Neuronal stem cell (in vitro differentiated cells): Measurements from ENCODE around the gene CLSTN3.

Source experiments
- DNase-seq: peaks from one replicate; pipeline ENCODE4 v3.0.0-alpha.2; 2013; ENCODE audit warnings: low spot score
- H2AFZ ChIP-seq: one replicate; pipeline ENCODE4 v1.6.1; 2013; ENCODE audit warnings: mild to moderate bottlenecking, low read length, inconsistent platforms
- H2AK5ac ChIP-seq: 2 replicates; pipeline ENCODE4 v1.6.1; 2013; ENCODE audit warnings: low read depth, mild to moderate bottlenecking, inconsistent platforms, low read length, moderate library complexity, mixed read lengths
- H2BK120ac ChIP-seq: 2 replicates; pipeline ENCODE4 v1.6.1; 2013; ENCODE audit warnings: low read depth, mild to moderate bottlenecking, inconsistent platforms, low read length, moderate library complexity, mixed read lengths
- H2BK12ac ChIP-seq: one replicate; pipeline ENCODE4 v1.6.1; 2013; ENCODE audit warnings: low read length, inconsistent platforms
- H2BK15ac ChIP-seq: 2 replicates; pipeline ENCODE4 v1.6.1; 2013; ENCODE audit warnings: mild to moderate bottlenecking, low read length, inconsistent platforms, mixed read lengths
- H2BK5ac ChIP-seq: one replicate; pipeline ENCODE4 v1.6.1; 2013; ENCODE audit warnings: inconsistent platforms, mild to moderate bottlenecking, low read length, moderate library complexity
- H3K14ac ChIP-seq: one replicate; pipeline ENCODE4 v1.6.1; 2013; ENCODE audit warnings: low read length, inconsistent platforms
- H3K18ac ChIP-seq: 2 replicates; pipeline ENCODE4 v1.6.1; 2013; ENCODE audit warnings: low read length, inconsistent platforms
- H3K23ac ChIP-seq: 2 replicates; pipeline ENCODE4 v1.6.1; 2013; ENCODE audit warnings: low read depth, mild to moderate bottlenecking, mixed read lengths, low read length, inconsistent platforms; ENCODE audit not compliant: poor library complexity
- H3K27ac ChIP-seq: replicated peaks from 3 replicates; pipeline ENCODE4 v1.5.1; 2013; ENCODE audit warnings: low read length, inconsistent platforms
- H3K27me3 ChIP-seq, 3 experiments: 2 replicates each; pipeline ENCODE4 v1.6.1; 2013; ENCODE audit warnings: low read length in 3 of 3, mild to moderate bottlenecking in 2 of 3, inconsistent platforms in 1 of 3, low read depth in 1 of 3, mixed read lengths in 1 of 3, moderate library complexity in 1 of 3; ENCODE audit not compliant: control insufficient read depth in 3 of 3, insufficient read depth in 3 of 3
- H3K36me3 ChIP-seq, 2 donors: replicated peaks in 1 of 2; 2 replicates each; pipeline ENCODE4 v1.6.1; 2013; ENCODE audit warnings: low read length in 2 of 2; ENCODE audit not compliant: control insufficient read depth in 2 of 2, insufficient read depth in 2 of 2
- H3K4ac ChIP-seq: 2 replicates; pipeline ENCODE4 v1.6.1; 2013; ENCODE audit warnings: inconsistent platforms, mild to moderate bottlenecking, low read length, moderate library complexity
- H3K4me1 ChIP-seq, 2 donors: 1 replicate in 1 of 2; 2 replicates in 1 of 2; pipeline ENCODE4 v1.6.1; 2013; ENCODE audit warnings: low read length in 2 of 2, low read depth in 1 of 2; ENCODE audit not compliant: control insufficient read depth in 2 of 2, insufficient read depth in 1 of 2
- H3K4me2 ChIP-seq: one replicate; pipeline ENCODE4 v1.6.1; 2013; ENCODE audit warnings: mild to moderate bottlenecking, low read length, inconsistent platforms; ENCODE audit not compliant: insufficient read depth, poor library complexity, severe bottlenecking
- H3K4me3 ChIP-seq, 2 donors: 2 replicates each; pipeline ENCODE4 v1.5.1; 2013; ENCODE audit warnings: low read length in 2 of 2, mild to moderate bottlenecking in 2 of 2, inconsistent platforms in 1 of 2, moderate library complexity in 1 of 2
- H3K79me1 ChIP-seq: one replicate; pipeline ENCODE4 v1.6.1; 2013; ENCODE audit warnings: low read depth, mild to moderate bottlenecking, inconsistent platforms, low read length, moderate library complexity
- H3K9ac ChIP-seq: one replicate; pipeline ENCODE4 v1.6.1; 2013; ENCODE audit warnings: mild to moderate bottlenecking, low read depth, low read length, inconsistent platforms; ENCODE audit not compliant: poor library complexity
- H3K9me3 ChIP-seq, 2 donors: replicated peaks in 1 of 2; 2 replicates each; pipeline versions ENCODE3 to v1.6.1; 2013; ENCODE audit warnings: low read length in 2 of 2, mild to moderate bottlenecking in 2 of 2, inconsistent platforms in 1 of 2, low read depth in 1 of 2, mixed read lengths in 1 of 2, moderate library complexity in 1 of 2; ENCODE audit not compliant: control insufficient read depth in 2 of 2, insufficient read depth in 1 of 2
- H4K8ac ChIP-seq: one replicate; pipeline ENCODE4 v1.6.1; 2013; ENCODE audit warnings: low read depth, mild to moderate bottlenecking, inconsistent platforms, low read length, moderate library complexity
- H4K91ac ChIP-seq: one replicate; pipeline ENCODE4 v1.6.1; 2013; ENCODE audit warnings: low read length, low read depth, mild to moderate bottlenecking, inconsistent platforms; ENCODE audit not compliant: poor library complexity
- WGBS, 2 donors: extraction: QIAGEN DNeasy Blood & Tissue Kit; methylation state at CpG; one replicate each; pipeline ENCODE4 v1.1.7; 2013; ENCODE audit warnings: missing lambda C conversion rate in 2 of 2, mixed read lengths in 1 of 2; ENCODE audit not compliant: insufficient read length in 2 of 2, insufficient replicate concordance in 1 of 2; ENCODE audit errors: extremely low coverage in 2 of 2; 5-methylcytosine and 5-hydroxymethylcytosine counted together

Gene CLSTN3

DNA sequence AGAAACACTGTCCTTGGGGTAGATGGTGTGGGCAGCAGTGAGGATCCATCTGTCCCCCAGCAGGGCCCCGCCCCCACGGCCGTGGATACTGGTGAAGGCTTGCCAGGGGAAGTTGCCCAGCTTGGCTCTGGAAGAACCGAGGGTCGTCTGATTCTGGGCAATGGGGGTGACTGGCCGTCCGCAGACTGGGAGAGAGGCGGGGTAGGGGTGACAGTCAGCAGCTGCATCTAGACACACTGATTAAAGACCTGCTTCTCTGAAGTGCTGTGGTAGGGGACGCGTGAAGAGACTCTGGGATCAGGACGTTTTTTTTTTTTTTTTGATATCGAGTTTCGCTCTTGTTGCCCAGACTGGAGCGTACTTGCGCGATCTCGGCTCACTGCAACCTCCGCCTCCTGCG, 33.2 kb upstream of the CLSTN3 start:
- Histone ChIP-seq H2BK15ac (no peak overlapping the region), H4K8ac (no peak overlapping the region), H3K14ac (no peak overlapping the region), H2BK5ac (no peak overlapping the region), H2BK120ac (no peak overlapping the region), H3K18ac (no peak overlapping the region), H3K27me3 (no peaks in the 10 kb centered on the region), H2AK5ac (no peak overlapping the region), H3K4ac (no peak overlapping the region), H3K23ac (no peak overlapping the region), H4K91ac (no peak overlapping the region), H3K9me3 (no peaks in the 10 kb centered on the region), H3K79me1 (peaks cover 1% of the 10 kb centered on the region), H2AFZ (no peak overlapping the region), H3K27ac (no peak overlapping the region), H3K4me1 (peaks cover 0 to 4% of the 10 kb centered on the region in 2 donors), H3K4me2 (no peak overlapping the region), H3K36me3 (peaks cover 4 to 23% of the 10 kb centered on the region in 2 donors), H3K4me3 (no peak overlapping the region), H2BK12ac (no peak overlapping the region), H3K9ac (no peak overlapping the region)
- DNase-seq, result no peak
- no CpG with 5 or more reads among the region's 19 CpGs for WGBS, 2 donors

DNA sequence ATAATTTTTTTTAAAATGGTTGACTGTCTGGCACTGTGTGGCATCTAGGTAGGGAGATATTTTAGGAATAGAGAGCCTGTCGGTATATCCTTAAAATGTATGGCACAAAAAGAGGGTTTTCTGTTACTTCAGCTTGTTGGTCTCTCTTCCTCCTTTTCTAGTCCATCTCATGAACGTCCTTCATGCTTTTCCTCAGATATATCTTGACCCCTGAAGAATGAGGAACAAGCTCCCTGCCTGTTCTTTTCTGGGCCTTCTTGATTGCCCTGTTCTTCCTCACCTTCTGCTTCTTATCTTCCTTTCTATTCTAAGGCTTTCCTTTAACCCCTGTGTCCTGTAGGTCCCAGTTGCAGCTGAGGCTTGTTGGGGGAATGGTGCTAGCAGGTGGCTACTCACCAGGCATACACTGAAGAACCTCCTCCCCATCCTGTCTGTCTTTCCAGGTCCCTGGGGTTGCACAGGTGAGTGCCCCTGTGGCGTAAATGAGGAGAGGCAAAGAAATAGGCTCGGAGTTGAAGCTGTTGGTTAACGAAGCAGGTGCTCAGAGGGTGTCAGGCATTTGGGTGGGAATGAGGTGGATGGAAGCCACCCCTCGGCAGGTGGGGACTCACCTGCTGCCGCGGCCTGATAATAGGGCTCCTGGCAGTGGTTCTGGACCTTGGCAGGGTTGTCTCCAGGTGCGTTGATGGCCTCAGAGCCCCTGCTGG, 30.7 kb upstream of the CLSTN3 start:
- Histone ChIP-seq H2BK12ac (no peak overlapping the region), H2AK5ac (no peak overlapping the region), H3K4ac (no peak overlapping the region), H3K27me3 (no peaks in the 10 kb centered on the region), H2BK5ac (no peak overlapping the region), H3K18ac (no peak overlapping the region), H2BK15ac (no peak overlapping the region), H4K91ac (no peak overlapping the region), H2BK120ac (no peak overlapping the region), H4K8ac (no peak overlapping the region), H3K27ac (no peak overlapping the region), H3K4me2 (no peak overlapping the region), H3K14ac (no peak overlapping the region), H3K36me3 (peaks cover 7 to 45% of the 10 kb centered on the region in 2 donors), H3K9ac (no peak overlapping the region), H2AFZ (no peak overlapping the region), H3K79me1 (peaks cover 1% of the 10 kb centered on the region), H3K4me1 (no peaks in the 10 kb centered on the region), H3K23ac (no peak overlapping the region), H3K9me3 (no peaks in the 10 kb centered on the region), H3K4me3 (no peak overlapping the region)
- no peak for DNase-seq
- no CpG with 5 or more reads among the region's 9 CpGs for WGBS, 2 donors

DNA sequence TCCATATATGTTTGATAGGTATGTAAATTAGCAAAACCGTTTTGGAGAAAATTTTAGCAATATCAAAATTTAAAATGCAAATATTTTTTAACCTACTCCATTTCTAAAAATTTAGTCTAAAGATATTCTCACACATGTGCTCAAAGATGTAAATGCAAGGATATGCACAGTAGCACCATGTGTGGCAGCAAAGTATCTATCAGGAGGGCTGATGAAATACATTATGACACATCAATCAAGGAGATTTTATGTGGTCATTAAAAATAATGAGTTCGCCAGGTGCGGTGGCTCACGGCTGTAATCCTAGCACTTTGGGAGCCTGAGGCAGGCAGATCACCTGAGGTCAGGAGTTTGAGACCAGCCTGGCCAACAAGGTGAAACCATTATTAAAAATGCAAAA, 29.9 kb upstream of the CLSTN3 start:
- peaks cover 1% of the 10 kb centered on the region for H3K79me1 ChIP-seq
- H2BK15ac ChIP-seq, result no peak overlapping the region
- H2AK5ac ChIP-seq, result no peak overlapping the region
- no peaks in the 10 kb centered on the region for H3K27me3 ChIP-seq
- H3K23ac ChIP-seq, result no peak overlapping the region
- H3K9ac ChIP-seq, result no peak overlapping the region
- no CpG with 5 or more reads among the region's 4 CpGs for WGBS, 2 donors
- no peak overlapping the region for H4K91ac ChIP-seq
- H3K4me2 ChIP-seq, result no peak overlapping the region
- no peak overlapping the region for H3K18ac ChIP-seq
- no peaks in the 10 kb centered on the region for H3K4me1 ChIP-seq
- H3K14ac ChIP-seq, result no peak overlapping the region
- H2BK5ac ChIP-seq, result no peak overlapping the region
- no peak for DNase-seq
- H2AFZ ChIP-seq, result no peak overlapping the region
- no peak overlapping the region for H3K27ac ChIP-seq
- H3K36me3 ChIP-seq, result peaks cover 7 to 49% of the 10 kb centered on the region in 2 donors
- H3K4me3 ChIP-seq, result no peak overlapping the region
- H4K8ac ChIP-seq, result no peak overlapping the region
- H3K4ac ChIP-seq, result no peak overlapping the region
- no peaks in the 10 kb centered on the region for H3K9me3 ChIP-seq
- H2BK120ac ChIP-seq, result no peak overlapping the region
- no peak overlapping the region for H2BK12ac ChIP-seq

DNA sequence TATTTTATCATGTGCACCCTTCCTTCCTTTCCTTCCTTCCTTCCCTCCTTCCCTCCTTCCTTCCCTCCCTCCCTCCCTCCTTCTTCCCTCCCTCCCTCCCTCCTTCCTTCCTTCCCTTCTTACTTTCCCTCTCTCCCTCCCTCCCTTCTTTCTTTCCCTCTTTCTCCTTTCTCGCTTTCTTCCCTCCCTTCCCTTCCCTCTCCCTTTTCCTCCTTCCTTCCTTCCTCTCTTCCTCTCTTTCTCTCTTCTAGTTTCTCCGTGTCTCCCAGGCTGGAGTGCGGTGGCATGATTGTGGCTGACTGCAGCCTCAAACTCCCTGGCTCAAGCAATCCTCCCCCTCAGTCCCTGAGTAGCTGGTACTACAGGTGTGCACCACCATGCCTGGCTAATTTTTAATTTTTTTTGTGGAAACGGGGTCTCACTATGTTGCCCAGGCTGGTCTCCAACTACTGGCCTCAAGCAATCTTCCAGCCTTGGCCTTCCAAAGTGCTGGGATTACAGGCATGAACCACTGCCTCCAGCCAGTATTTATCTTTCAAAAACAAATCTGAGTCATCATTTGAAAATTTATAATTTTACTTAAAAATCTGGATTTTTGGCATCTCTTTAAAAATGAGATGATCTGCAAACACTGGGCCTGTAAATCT, 29.0 kb upstream of the CLSTN3 start:
- Histone ChIP-seq H3K79me1 (peaks cover 1% of the 10 kb centered on the region), H3K27ac (no peak overlapping the region), H3K4me1 (no peaks in the 10 kb centered on the region), H3K4me3 (no peak overlapping the region), H3K4me2 (no peak overlapping the region), H2BK5ac (no peak overlapping the region), H3K23ac (no peak overlapping the region), H2BK12ac (no peak overlapping the region), H4K8ac (no peak overlapping the region), H3K27me3 (no peaks in the 10 kb centered on the region), H2BK15ac (no peak overlapping the region), H2AFZ (no peak overlapping the region), H3K4ac (no peak overlapping the region), H2BK120ac (no peak overlapping the region), H4K91ac (no peak overlapping the region), H3K14ac (no peak overlapping the region), H2AK5ac (no peak overlapping the region), H3K18ac (no peak overlapping the region), H3K9me3 (peaks cover 0 to 6% of the 10 kb centered on the region in 2 donors), H3K36me3 (peaks cover 7 to 50% of the 10 kb centered on the region in 2 donors), H3K9ac (no peak overlapping the region)
- no peak for DNase-seq
- no CpG with 5 or more reads among the region's 4 CpGs for WGBS, 2 donors
